HG03135 (cell line): ENCODE data around the gene IL1B.
"Not testable (repeated sequence)": the region's sequence is repeated elsewhere in the genome, so short reads cannot be mapped to it uniquely, and the experiment has no call there.

Experiments used
- ATAC-seq: cut with Tn5 transposase; IDR thresholded peaks from one replicate; pipeline ENCODE4 v1.9.1; 2021; ENCODE audit warnings: mild to moderate bottlenecking, moderate library complexity; ENCODE audit not compliant: unreplicated experiment

Gene IL1B

DNA sequence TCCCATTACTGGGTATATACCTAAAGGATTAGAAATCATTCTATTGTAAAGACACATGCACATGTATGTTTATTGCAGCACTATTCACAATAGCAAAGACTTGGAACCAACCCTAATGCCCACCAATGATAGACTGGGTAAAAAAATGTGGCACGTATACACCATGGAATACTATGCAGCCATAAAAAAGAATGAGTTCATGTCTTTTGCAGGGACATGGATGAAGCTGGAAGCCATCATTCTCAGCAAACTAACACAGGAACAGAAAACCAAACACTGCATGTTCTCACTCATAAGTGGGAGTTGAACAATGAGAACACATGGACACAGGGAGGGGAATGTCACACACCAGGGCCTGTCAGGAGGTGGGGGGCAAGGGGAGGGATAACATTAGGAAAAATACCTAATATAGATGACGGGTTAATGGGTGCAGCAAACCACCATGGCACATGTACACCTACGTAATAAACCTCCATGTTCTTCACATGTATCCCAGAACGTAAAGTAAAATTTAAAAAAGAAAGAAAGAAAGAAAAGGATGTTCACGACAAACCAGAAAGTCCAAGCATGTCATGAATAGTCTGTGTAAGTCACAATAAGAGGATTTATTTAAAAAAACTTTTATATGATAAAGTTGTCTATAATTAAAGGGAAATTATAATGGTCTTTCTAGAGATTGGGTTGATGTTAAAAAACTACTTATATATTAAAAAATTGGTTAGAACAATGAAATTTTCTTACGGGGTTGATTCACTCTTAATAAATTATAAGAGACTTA, 23.0 kb upstream of the IL1B start:
- not testable (repeated sequence) for ATAC-seq

DNA sequence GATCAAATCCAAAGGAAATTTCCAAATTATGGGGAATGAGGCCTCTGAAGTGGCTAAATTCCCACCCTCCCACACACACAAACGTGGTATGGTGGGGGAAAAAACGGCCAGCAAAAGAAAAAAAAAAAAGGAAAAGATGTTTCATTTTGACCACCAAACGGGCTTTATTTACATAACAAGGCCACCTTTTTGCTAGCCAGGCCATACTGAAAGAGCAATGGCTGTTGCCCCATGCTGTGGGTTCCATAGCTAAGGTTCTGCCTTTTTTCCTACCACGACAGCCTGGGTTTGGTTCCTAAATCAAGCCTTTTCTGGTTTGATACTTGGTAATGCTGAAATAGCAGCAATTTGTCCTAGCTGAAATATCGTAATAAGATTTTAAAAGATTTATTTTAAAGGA, 14.0 kb upstream of the IL1B start:
- no peak for ATAC-seq

DNA sequence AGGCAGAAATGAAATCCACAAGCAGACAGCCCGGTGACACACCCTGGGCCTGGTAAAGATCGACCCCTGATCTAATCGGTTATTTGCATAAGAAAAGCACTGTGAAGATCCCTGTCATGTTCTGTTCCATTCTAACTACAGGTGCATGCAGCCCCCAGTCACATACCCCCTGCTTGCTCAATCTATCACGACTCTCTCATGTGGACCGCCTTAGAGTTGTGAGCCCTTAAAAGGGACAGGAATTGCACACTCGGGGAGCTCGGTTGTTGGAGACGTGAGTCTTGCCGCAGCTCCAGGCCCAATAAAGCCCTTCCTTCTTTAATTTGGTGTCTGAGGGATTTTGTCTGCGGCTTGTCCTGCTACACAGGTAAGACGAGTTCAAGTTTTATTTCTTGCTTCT, 13.4 kb upstream of the IL1B start:
- no peak for ATAC-seq

DNA sequence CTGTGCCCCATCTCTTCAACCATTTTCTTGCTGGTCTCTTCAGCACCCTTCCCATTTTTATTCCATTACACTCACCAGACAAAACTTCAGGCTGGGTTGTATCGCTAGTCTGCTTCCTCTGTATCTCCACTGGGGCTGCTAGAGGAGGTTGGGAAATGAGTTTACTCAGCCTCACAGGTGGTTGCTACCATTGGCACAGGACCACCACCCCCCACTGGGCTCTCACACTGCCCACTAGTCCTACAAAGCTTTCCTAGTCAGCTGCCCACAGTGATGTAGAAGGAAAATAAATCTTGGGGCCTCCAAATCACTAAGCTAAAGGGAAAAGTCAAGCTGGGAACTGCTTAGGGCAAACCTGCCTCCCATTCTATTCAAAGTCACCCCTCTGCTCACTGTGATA, 12.3 kb upstream of the IL1B start:
- ATAC-seq = no peak

DNA sequence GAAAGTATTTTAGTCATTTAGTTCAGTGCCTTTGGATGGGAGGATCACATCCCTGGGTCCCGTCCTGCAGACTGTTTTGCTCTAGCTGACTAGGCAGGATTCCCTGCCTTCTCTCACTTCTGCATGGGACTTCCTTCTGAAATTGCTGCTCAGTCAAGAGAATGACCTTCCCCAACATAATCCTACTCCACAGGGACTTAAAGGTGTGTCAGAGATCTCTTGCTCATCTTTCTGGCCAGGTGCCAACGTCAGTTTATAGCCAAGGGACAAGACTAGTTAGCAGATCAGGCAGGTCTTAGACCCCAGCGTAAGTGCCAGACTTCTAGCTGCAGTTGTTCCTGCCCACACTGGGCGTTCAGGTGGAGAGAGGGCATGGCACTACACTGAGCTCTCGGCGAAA, 9.5 kb upstream of the IL1B start:
- ATAC-seq = no peak

DNA sequence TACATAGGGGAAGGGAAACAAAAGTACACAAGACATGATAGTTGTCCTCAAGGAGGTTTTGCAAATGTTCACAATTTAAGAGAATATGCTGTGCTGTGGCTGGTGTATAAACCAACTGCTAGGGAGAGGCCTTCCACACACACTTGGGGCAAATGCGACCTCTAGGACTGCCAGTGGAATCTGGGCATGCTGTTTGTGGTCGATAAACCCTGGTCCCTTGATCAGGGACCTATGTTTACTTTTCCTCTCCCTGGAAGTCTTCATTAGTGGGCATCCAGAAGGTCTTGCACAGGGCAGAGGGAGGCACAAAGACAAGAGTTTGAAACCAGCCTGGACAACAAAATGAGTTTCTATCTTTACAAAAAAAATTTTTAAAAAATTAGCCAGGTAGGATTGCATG, 7.3 kb upstream of the IL1B start:
- no peak for ATAC-seq

DNA sequence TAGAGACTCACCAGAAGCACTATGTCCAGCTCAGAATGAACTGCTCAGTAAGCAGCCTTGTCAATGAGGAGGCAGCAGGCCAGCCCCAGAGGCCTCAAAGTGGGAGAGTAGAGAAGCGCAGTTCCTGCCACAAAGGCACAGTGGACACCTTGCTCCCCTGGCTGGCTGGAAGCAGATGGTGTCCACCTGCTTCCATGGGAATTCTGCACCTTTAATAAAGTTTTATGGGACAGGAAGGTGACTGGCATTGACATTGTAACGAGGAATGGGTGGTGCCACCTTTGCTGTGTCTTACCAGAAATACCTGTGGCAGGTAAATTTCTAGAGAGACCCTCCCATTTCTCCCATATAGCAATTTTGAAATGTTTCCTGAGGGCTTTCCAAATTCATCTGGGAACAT, 6.7 kb upstream of the IL1B start:
- no peak for ATAC-seq

DNA sequence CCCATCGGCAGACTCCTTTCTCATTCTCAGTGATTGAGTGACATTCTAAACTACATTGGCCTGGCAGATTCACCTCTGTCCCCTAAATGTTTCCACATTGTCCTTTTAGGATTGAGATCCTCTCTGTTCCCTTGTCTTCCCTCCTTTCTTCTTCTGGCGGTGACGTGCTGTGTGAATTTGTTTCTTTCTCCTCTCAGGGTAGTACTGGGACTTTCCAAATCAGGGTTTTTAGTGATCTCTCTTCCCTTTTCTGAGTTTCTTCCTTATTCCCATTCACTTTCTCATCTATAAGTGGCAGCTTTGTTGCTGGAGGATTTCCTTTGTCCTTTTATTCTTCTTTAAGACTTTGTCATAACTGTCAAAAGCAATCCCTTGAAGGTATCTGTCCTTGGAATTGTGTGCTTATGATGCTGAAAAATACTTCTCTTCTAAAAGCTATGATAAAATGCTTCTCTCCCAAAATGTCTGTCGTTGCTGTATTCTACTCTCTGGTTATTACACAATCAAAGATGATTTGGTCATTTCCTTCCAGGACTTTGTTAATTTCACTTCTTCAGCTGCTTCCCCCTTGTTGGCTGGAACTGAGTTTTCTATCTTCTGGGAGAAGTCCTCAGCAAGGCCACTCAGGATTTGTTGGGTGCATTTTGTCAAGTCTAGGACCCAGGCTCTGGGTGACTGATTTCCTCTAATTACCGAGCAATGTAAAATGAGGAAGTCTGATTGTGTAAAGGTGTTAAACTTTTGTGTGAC, 4.9 kb upstream of the IL1B start:
- ATAC-seq = no peak

DNA sequence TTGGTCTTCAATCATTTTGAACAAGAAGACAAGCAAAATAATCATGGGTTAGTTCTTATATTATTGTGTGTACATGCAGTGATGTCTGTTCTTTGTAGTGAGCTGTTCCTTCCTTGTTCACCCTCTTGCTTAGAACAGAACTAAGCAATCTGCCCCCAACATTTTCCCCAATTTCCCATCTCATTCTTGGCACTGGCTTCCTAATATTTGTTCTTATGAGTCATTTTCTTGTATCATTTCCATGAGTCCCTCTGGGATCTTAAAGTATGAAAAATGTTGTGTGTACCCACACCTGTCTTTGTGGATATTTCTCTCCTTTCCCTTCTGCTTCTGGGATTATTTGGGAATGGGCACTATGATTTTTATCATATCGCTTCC, 3.5 kb upstream of the IL1B start:
- ATAC-seq = no peak

DNA sequence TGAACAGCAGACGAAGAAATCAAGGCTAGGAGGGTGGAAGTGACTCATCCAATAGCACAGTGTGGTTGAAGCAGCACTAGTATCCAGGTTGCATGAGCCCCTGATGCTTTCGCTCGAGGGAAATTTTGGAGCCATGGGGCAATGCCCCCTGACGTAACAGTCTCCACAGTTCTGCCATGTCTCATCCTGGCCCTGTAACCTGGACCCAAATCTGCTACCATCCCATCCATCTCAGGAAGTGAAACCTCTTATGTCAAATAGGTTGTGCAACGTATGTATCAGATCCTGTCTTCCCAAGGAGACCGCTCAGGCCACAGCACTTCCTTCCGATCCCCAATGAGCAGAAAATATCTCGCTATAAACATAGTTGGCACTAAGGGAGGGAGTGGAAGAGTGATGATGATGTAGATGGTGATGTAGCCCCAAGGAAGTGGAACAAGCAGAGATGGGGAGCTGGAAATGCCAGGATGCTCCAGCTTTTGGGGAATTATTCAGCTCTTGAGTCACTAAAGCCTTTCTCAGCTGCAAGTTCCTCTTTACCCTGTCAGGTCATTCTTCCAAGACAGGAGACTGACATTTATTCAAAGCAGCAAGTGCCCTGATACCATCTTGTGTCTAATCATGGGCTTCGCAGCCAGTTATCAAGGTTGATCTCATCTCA, 3.0 kb upstream of the IL1B start:
- no peak for ATAC-seq

DNA sequence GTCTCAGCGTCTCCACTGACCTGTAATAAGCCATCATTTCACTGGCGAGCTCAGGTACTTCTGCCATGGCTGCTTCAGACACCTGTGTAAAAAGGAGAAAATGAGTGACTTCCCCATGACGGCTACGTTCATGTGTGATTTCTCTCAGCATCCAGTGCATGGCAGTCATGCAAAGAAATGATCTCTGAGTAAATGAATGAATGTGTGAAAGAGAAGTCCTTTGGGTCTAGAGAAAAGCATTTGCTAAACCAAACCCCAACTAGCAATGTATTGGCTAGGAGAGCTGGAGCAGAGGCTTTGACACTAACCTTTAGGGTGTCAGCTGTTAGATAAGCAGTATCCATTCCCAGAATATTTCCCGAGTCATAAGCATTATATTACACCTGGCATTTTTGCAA, 417 bp downstream of the IL1B start:
- no peak for ATAC-seq

DNA sequence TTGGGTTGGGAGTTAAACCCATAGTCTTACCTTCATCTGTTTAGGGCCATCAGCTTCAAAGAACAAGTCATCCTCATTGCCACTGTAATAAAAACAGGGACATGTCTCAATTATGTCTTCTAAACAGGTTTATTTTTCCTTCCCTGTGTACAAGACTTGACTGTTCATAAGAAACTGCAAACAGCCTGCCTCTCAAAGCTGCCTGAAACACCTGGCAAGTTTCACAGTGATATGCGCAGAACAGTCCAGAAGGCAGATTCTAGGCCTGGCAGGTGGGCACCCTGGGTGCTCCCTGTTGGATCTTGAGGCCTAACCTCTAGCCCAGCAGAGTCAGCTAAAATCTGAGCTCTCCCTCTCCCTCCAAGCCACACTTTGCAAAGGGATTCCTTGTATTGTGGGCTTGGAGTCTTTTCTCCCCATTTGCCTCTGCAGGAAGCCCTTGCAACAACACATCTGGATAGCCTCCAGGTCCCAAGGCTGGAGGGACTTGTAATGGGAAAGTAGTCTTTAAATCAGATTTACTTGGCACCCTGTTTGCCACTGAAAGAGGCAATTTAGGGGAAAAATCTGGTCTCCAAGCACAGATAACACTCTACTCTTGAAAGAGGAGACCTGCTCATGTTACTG, 930 bp downstream of the IL1B start:
- no peak for ATAC-seq

DNA sequence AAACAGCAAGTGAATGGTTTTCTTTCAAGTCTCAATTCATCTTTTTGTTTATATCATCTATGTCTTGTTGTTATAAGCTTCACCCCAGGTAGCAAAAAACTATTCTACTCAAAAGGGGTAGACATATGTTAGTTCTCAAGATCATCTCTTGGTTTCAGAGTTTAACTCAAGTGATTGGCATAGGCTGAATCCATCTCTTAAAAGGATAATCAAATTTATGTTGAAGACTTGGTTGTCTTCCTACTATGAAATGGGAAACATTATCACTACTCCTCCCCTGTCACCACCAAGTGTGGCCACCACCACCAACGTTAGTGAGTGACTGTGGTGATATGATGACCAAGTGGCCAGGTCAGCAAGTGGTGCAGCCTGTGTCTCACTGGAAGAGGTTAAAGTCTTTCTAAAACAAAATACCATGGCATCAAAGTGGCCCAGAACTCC, 1.5 kb downstream of the IL1B start:
- no peak for ATAC-seq

DNA sequence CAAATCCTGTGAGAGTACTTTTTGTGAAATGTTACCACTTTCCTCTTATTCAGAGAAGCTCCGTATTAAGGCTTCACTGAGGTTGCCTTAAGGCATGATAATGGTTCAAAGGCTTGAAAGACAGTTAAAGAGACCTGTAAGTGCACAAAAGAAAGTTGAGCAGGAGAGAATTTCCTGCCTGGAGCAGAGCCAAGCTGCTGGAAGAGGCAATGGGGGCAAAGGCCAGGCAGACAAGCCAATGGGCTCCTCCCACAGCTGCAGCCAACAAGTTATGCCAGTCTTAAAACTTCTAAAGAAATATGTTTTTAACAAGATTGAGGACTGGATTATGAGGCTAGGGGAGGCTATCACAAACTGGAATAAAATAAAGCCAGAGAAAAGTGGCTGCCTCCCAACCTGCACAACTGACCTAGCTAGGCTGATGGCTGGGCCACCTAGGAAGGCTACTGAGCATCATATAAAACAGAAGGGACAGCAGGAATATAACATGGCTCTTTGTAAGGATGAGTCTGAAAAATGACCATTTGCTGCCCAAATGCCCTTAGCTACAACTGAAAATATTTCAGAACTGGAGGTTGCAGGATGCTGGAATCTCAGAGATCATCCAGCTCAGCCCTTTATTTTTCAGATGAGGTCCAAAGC, 2.1 kb downstream of the IL1B start:
- ATAC-seq = no peak

DNA sequence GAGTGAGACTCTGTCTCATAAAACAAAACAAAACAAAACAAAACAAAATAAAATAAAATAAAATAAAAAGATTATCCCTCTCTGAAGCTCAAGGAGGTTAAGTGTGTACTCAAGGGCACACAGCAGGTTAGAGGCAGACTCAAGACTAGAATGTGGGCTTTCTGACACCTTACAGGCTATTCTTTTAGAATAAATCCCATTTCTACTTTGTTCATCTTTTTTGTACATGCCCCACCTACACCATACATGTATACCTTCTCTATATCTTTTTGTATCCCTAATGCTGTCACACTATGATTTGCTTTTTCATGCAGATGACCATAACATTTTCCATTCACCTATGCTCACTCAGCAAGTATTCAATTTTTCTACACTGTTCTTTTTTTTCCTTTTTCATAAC, 2.6 kb downstream of the IL1B start:
- ATAC-seq = no peak

DNA sequence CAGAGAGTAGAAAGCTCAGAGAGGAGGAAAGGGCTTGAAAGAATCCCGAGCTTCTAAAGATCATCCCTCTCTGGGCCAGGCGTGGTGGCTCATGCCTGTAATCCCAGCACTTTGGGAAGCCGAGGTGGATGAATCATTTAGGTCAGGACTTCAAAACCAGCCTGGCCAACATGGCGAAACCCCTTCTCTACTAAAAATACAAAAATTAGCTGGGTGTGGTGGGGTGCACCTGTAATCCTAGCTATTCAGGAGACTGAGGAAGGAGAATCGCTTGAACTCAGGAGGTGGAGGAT, 3.0 kb downstream of the IL1B start:
- not testable (repeated sequence) for ATAC-seq

DNA sequence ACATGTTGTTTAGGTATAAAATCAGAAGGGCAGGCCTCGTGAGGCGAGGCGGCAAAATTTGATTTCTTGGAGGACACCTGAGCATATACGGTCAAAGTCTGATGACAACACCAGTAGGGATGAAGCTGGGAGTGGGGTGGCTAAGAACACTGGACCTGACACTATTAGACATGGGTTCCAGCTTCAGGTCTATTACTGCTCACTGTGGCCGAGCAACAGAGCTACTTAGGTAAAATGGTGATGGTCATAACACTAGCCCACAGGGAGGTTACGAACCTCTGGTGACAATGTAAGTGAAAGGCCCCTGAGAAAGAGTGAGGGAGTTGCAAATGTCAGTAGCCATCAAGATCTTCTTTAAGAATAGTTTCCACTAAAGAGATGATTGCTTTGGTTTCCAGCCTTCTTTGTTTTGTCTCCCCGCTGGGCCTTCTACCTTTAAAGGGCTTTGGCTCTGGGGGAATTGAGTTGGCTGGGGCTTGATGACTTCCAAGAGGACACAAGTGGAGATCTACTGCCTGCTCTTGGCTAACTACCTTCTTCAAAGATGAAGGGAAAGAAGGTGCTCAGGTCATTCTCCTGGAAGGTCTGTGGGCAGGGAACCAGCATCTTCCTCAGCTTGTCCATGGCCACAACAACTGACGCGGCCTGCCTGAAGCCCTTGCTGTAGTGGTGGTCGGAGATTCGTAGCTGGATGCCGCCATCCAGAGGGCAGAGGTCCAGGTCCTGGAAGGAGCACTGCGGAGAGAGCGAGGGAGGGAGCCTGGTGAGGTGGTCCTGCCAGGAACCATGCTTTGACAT, 3.5 kb downstream of the IL1B start:
- ATAC-seq = no peak

DNA sequence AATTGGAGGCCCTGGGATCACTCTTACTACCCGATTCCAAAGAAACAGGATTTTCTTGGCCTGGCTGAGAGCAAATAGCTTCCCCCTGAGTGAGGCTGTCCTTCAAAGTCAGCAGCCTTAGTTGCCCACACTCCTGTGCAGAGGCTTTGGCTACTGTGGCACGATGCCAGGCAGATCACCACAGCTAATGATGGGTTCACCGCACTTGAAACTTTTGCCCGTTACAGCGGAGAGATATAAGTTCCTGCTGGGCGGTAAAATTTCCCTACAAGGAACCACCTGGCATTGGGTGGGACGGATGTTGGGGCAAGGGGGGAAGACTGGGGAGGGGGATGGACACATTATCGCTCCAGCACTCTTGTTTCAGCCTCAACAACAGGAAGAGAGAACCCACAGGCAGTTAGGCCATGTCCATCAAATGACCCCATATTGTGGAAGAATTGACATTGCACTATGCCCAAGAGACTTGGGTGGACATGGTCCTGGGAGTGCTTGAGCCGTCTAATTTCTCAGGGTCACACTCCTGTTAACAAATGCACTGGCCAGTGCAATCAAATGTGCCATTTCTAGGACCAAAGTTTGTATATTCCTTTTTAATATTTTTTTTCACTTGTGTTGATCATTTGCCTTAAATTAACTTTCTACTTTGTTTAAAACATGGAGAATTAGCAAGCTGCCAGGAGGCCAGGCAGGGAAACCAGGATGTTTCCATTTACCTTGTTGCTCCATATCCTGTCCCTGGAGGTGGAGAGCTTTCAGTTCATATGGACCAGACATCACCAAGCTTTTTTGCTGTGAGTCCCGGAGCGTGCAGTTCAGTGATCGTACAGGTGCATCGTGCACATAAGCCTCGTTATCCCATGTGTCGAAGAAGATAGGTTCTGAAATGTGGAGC, 4.4 kb downstream of the IL1B start:
- no peak for ATAC-seq

DNA sequence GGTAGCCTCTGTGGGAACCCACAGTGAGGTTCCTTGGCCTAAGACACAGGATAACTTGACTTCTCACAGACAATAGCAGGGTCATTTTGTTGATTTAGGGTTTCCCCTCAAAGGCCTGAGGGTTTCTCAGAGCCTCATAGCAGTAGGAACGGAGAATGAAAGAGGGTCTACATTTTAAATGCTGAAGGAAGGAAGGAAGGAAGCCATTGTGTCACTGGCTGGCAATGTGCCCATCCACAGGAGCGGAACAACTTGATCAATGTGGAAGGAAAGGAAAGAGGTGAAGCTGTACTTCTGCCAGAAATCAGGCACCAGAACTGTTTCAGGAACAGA, 5.1 kb downstream of the IL1B start:
- ATAC-seq = no peak
